ENCODE results near the gene LGR6. TPM values are rescaled to one million over a fixed set of nuclear protein-coding genes. Genes with fewer than 3 reads are reported as not detected.
A peak's percentile ranks its signal among the peaks of the same experiment; 100 is the strongest.

LGR6 gene
- total and polyA plus RNA-seq, 2 of the 4 experiments (the other 2 are of a cell fraction), result not detected

DNA sequence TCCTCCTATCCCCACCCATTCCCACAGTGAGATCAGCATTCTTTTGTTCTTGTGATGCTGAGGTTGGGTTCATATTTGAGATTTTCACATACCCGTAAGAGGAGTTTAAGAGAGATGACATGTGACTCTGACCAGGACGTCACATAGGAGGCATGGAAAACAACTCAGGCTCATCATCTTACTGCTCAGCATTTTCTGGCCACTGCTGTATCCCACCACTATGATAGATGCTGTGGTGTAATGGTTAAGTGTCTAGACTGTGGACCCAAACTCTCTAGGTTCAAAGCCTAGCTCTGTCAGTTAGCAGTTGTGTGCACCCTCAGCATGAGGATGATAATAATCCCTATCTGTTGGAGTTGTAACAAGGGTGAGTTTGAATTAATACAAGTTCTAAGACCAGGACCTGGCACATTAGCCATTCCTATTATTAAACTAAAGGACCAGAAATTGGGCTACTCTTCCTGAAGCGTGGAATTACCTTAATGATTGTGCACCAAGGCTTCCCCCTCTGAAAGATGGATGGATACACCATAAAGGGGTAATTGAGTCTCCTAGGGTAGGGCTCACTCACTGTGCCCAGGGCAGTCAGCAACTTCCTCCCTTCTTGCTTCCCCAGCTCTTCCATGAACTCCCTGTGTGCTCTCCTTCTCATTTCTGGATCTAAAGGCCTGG lies 40.9 kb downstream of the LGR6 start:
- Histone ChIP-seq H4K8ac (ENCODE audit: low read depth in 2 of 2, low read length in 2 of 2) (no peak overlapping the region), H3K4me3 (ENCODE audit: insufficient read depth, low read depth, low read length) (no peak overlapping the region), H2BK20ac (ENCODE audit: low read depth, low read length) (peak overlapping the region; percentile 92; the same call in 1 of the 2 replicates), H3K9ac (ENCODE audit: low read depth, low read length) (no peak overlapping the region), H3K14ac (replicated peaks; ENCODE audit: low read depth, low read length) (peak overlapping the region; percentile 13; the same call in 1 of the 2 replicates), H4K20me1 (ENCODE audit: insufficient read depth, low read length) (no peaks in the 10 kb centered on the region), H2BK15ac (ENCODE audit: low read depth, low read length) (peak overlapping the region; percentile 38; the same call in 1 of the 3 replicates), H3K4me1 (ENCODE audit: control insufficient read depth, insufficient read depth, low read length) (peaks cover 16% of the 10 kb centered on the region), H3K4ac (ENCODE audit: low read depth, low read length) (peak overlapping the region; percentile 85), H3K36me3 (ENCODE audit: control insufficient read depth, insufficient read depth, low read length) (no peaks in the 10 kb centered on the region), H2AFZ (replicated peaks; ENCODE audit: low read length, poor library complexity) (no peak overlapping the region), H2BK5ac (ENCODE audit: low read depth, low read length, poor library complexity, severe bottlenecking) (no peak overlapping the region), H3K27me3 (ENCODE audit: control insufficient read depth, insufficient read depth, low read length) (peaks cover 9% of the 10 kb centered on the region), H3K27ac (ENCODE audit: insufficient read depth, low read length) (no peak overlapping the region), H2AK5ac (ENCODE audit: low read depth, low read length) (peak overlapping the region; percentile 81; the same call in 1 of the 2 replicates), H2AK9ac (replicated peaks; ENCODE audit: low read depth, low read length, poor library complexity) (peak overlapping the region; percentile 13), H3K79me1 (ENCODE audit: low read depth in 1 of 2, low read length in 2 of 2) (no peaks in the 10 kb centered on the region), H2BK120ac (ENCODE audit: low read depth, low read length) (peak overlapping the region; percentile 94), H3K9me1 (ENCODE audit: insufficient read depth, low read length) (peaks cover 16% of the 10 kb centered on the region), H3K56ac (ENCODE audit: extremely low read depth, insufficient read depth, low read length) (no peak overlapping the region), H3K4me2 (ENCODE audit: low read depth, low read length) (no peak overlapping the region), H4K5ac (ENCODE audit: low read depth, low read length) (no peak overlapping the region), H3K9me3 (ENCODE audit: control insufficient read depth, insufficient read depth, low read length) (no peaks in the 10 kb centered on the region), H4K91ac (ENCODE audit: insufficient read depth, low read depth, low read length) (no peak overlapping the region), H3K23ac (ENCODE audit: low read depth, low read length) (no peak overlapping the region), H3K18ac (ENCODE audit: low read depth, low read length) (no peak overlapping the region)
- POLR2A ChIA-PET (ENCODE audit: unreplicated experiment), result no interaction called here
- CTCF ChIA-PET, result no interaction called here
- intact Hi-C loops (cut with micrococcal nuclease), result no loop called here
- TF ChIP-seq ELK1 (IDR thresholded peaks at IDR 0.05; ENCODE audit: borderline replicate concordance, low read depth, low read length) (no peak), MAFK (IDR thresholded peaks at IDR 0.05; ENCODE audit: low read depth, low read length) (no peak)
- in situ Hi-C loops (cut with MboI; ENCODE audit: low sequenced_read_pairs), result no loop called here
- no TSS peak for BruUV-seq (replicated peaks)
- ATAC-seq (ENCODE audit: low read depth) (no peak), DNase-seq (peak; percentile 37)
- no CpG with 5 or more reads among the region's 3 CpGs for WGBS, 2 experiments (ENCODE audit: extremely low coverage in 2 of 2, insufficient read length in 1 of 2)
- dilution Hi-C loops (cut with HindIII; ENCODE audit: low sequenced_read_pairs, unreplicated experiment), result no loop called here
